Gastroesophageal sphincter (tissue), 4 donors: ENCODE results near the gene PTPRO. TPM values are rescaled to one million over a fixed set of nuclear protein-coding genes. Genes with fewer than 3 reads are reported as not detected.

Source experiments
- ATAC-seq: fragments of 150-250 bp; one replicate; pipeline ENCODE4 v1.9.1; 2016; ENCODE audit warnings: mild to moderate bottlenecking, moderate library complexity
- H3K27ac ChIP-seq, 4 donors: fragments of 200-600 bp; sonication (generic) in 3 of 4; 1 replicate in 3 of 4; 2 replicates in 1 of 4; pipeline ENCODE4 v1.5.1; 2016 to 2019
- H3K27me3 ChIP-seq: fragments of 200-600 bp; sonication (generic); one replicate; pipeline ENCODE4 v1.5.1; 2019
- H3K36me3 ChIP-seq, 2 donors: fragments of 200-600 bp; sonication (generic); one replicate each; pipeline ENCODE4 v1.5.1; 2019; ENCODE audit warnings: control low read depth in 1 of 2
- H3K4me1 ChIP-seq, 3 donors: fragments of 200-600 bp; sonication (generic); 1 replicate in 2 of 3; 2 replicates in 1 of 3; pipeline ENCODE4 v1.5.1; 2016 to 2019; ENCODE audit warnings: control low read depth in 2 of 3
- H3K4me3 ChIP-seq, 2 donors: fragments of 200-600 bp; sonication (generic); one replicate each; pipeline ENCODE4 v1.5.1; 2019; ENCODE audit warnings: mild to moderate bottlenecking in 1 of 2, moderate library complexity in 1 of 2
- H3K9me3 ChIP-seq, 3 donors: fragments of 200-600 bp; sonication (generic); one replicate each; pipeline ENCODE4 v1.5.1; 2017 to 2019; ENCODE audit warnings: control low read depth in 2 of 3
- EP300 ChIP-seq: sonication (generic); formaldehyde crosslinking; IDR thresholded peaks from one replicate; pipeline ENCODE4 v1.6.1; 2017; ENCODE audit warnings: antibody characterized with exemption, mild to moderate bottlenecking
- POLR2A ChIP-seq, 2 donors: fragments of 450-650 bp; IDR thresholded peaks; one replicate each; pipeline ENCODE4 v1.6.1; 2017; ENCODE audit warnings: antibody characterized with exemption in 2 of 2, mild to moderate bottlenecking in 2 of 2, moderate library complexity in 1 of 2
- POLR2AphosphoS5 ChIP-seq: sonication (generic); formaldehyde crosslinking; IDR thresholded peaks from one replicate; pipeline ENCODE4 v1.6.1; 2017; ENCODE audit warnings: antibody characterized with exemption
- WGBS, 2 donors: methylation state at CpG; one replicate each; pipeline ENCODE4 v1.1.5; 2018; ENCODE audit warnings: low coverage in 1 of 2; 5-methylcytosine and 5-hydroxymethylcytosine counted together
- total RNA-seq, 4 donors: library from RNA; depleted of rRNA; stranded (reverse); fragments of >200 nt; gene quantifications; one replicate each; pipeline ENCODE4 v1.1.0, GENCODE V29; 2016
- TF ChIP-seq, protein P1 (sequence below), 4 experiments: fragments of 200-600 bp in 2 of 4; fragments of 450-650 bp in 2 of 4; sonication (generic) in 1 of 4; IDR thresholded peaks; one replicate each; pipeline ENCODE4 v1.5.1; 2017 to 2019; ENCODE audit warnings: antibody characterized with exemption in 4 of 4, mild to moderate bottlenecking in 2 of 4, moderate library complexity in 2 of 4

The PTPRO gene
- total RNA-seq, 4 donors from 2014 or later, result 0.50 to 10.7 (median 2.8) TPM

GRCh38 chr12:15481846-15482245 is 159.5 kb downstream of the PTPRO start:
- TF ChIP-seq POLR2AphosphoS5, result no peak
- TF ChIP-seq, protein P1, sequence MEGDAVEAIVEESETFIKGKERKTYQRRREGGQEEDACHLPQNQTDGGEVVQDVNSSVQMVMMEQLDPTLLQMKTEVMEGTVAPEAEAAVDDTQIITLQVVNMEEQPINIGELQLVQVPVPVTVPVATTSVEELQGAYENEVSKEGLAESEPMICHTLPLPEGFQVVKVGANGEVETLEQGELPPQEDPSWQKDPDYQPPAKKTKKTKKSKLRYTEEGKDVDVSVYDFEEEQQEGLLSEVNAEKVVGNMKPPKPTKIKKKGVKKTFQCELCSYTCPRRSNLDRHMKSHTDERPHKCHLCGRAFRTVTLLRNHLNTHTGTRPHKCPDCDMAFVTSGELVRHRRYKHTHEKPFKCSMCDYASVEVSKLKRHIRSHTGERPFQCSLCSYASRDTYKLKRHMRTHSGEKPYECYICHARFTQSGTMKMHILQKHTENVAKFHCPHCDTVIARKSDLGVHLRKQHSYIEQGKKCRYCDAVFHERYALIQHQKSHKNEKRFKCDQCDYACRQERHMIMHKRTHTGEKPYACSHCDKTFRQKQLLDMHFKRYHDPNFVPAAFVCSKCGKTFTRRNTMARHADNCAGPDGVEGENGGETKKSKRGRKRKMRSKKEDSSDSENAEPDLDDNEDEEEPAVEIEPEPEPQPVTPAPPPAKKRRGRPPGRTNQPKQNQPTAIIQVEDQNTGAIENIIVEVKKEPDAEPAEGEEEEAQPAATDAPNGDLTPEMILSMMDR (IDR thresholded peaks at IDR 0.05), result no peak
- ATAC-seq, result no peak
- H3K27me3 ChIP-seq, result no peaks in the 10 kb centered on the region
- no peak overlapping the region for H3K27ac ChIP-seq
- no peaks in the 10 kb centered on the region for H3K36me3 ChIP-seq
- 57 to 60% methylated on average over 1 to 2 of the region's 2 CpGs for WGBS, 2 donors
- H3K4me1 ChIP-seq, result no peaks in the 10 kb centered on the region
- no peaks in the 10 kb centered on the region for H3K9me3 ChIP-seq
- no peak overlapping the region for H3K4me3 ChIP-seq

DNA sequence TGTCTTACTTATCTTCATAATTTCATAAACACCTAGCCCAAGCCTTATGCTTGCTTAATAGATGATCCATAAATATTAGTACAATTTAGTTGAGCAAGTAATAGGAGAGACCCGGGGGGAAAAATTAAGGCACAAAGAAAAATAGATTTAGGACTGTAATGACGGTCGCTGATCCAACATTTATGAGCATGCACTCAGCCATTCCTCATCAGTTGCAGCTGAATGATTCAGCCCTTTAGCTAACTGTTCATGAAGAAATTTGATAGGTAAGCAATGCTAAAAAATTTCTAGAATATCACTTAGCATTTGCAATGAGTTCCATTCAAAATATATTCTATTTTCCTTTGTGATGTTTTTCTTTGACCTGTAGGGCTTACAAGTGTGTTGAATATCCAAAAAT is 163.2 kb downstream of the PTPRO start:
- Histone ChIP-seq H3K27me3 (no peaks in the 10 kb centered on the region), H3K27ac (no peak overlapping the region), H3K9me3 (no peaks in the 10 kb centered on the region), H3K4me1 (no peaks in the 10 kb centered on the region), H3K4me3 (no peak overlapping the region), H3K36me3 (no peaks in the 10 kb centered on the region)
- no peak for ATAC-seq
- WGBS, 2 donors, result 79 to 82% methylated on average over 2 to 3 of the region's 3 CpGs
- TF ChIP-seq POLR2AphosphoS5 (no peak), POLR2A (IDR thresholded peaks at IDR 0.05) (no peak), EP300 (no peak)
- TF ChIP-seq, protein P1 (IDR thresholded peaks at IDR 0.05), result no peak

- WGBS, 2 donors, result 82 to 92% methylated on average over 2 to 5 of the region's 6 CpGs
- ATAC-seq, result no peak
Observed at GRCh38 chr12:15486859-15487258, 164.6 kb downstream of the PTPRO start.

GRCh38 chr12:15488481-15488880 is 166.2 kb downstream of the PTPRO start:
- Histone ChIP-seq H3K36me3 (no peaks in the 10 kb centered on the region), H3K4me1 (no peaks in the 10 kb centered on the region)
- no peak for TF ChIP-seq POLR2AphosphoS5
- no peak for TF ChIP-seq EP300
- TF ChIP-seq, protein P1 (IDR thresholded peaks at IDR 0.05), result no peak
- TF ChIP-seq POLR2A (IDR thresholded peaks at IDR 0.05), result no peak

More at GRCh38 chr12:15486859-15487258, 164.6 kb downstream of the PTPRO start:
- H3K9me3 ChIP-seq, result no peaks in the 10 kb centered on the region
- H3K27me3 ChIP-seq, result no peaks in the 10 kb centered on the region
- no peaks in the 10 kb centered on the region for H3K36me3 ChIP-seq
- TF ChIP-seq, protein P1 (IDR thresholded peaks at IDR 0.05), result no peak
- TF ChIP-seq POLR2AphosphoS5 (no peak), EP300 (no peak), POLR2A (IDR thresholded peaks at IDR 0.05) (no peak)
- no peak overlapping the region for H3K27ac ChIP-seq
- H3K4me3 ChIP-seq, result no peak overlapping the region
- H3K4me1 ChIP-seq, result no peaks in the 10 kb centered on the region

GRCh38 chr12:15494329-15495046 is 172.2 kb downstream of the PTPRO start:
- Histone ChIP-seq H3K4me3 (no peak overlapping the region), H3K36me3 (no peaks in the 10 kb centered on the region)
- WGBS, 2 donors, result 33 to 39% methylated on average over 4 of the region's 4 CpGs

More at GRCh38 chr12:15488481-15488880, 166.2 kb downstream of the PTPRO start:
- no peak overlapping the region for H3K4me3 ChIP-seq
- no peak overlapping the region for H3K27ac ChIP-seq
- H3K9me3 ChIP-seq, result peaks cover 0 to 5% (median 0%) of the 10 kb centered on the region in 3 donors
- no peaks in the 10 kb centered on the region for H3K27me3 ChIP-seq
- ATAC-seq, result no peak

More at GRCh38 chr12:15494329-15495046, 172.2 kb downstream of the PTPRO start:
- Histone ChIP-seq H3K27me3 (no peaks in the 10 kb centered on the region), H3K9me3 (peaks cover 0 to 7% (median 0%) of the 10 kb centered on the region in 3 donors), H3K4me1 (no peaks in the 10 kb centered on the region), H3K27ac (no peak overlapping the region)
- TF ChIP-seq, protein P1 (IDR thresholded peaks at IDR 0.05), result no peak
- no peak for TF ChIP-seq EP300
- no peak for TF ChIP-seq POLR2AphosphoS5
- TF ChIP-seq POLR2A (IDR thresholded peaks at IDR 0.05), result no peak
- no peak for ATAC-seq
